Measurements from ENCODE around the gene GATAD2B. TPM values are rescaled to one million over a fixed set of nuclear protein-coding genes. Genes with fewer than 3 reads are reported as not detected.

The GATAD2B gene
- total and polyA plus RNA-seq, 2 of the 4 experiments (the other 2 are of a cell fraction), result 3.8 to 6.2 TPM

DNA sequence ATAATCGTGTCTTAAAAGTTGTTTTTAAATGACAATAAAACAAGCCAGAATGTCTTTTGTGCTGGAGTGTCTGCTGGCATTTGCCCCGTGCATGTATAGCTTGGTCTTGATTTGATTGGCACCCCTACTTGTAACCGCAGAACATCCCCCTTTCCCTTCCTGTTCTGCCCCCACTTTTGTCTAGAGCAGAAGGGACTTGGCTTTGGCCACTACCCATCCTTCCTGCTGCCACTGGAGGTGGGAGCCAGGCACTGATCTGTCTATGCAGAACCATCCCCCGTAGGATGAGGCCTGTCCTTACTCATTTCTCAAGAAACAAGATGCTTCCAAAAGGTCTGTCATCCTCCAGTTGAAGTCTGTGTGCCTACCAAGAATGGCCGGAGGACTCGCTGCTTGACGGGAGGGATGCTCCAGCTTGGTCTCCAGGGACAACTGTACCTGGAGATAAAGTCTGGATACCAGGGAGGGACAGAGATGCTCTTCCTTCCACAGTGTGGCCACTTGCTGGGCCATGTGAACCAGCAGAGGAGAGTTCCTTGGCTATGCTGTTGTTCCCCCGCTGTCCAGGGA is 148.7 kb downstream of the GATAD2B start:
- no peak overlapping the region for H2BK20ac ChIP-seq (ENCODE audit: low read depth, low read length)
- no peak overlapping the region for H3K27ac ChIP-seq (ENCODE audit: insufficient read depth, low read length)
- ATAC-seq (ENCODE audit: low read depth), result no peak
- TF ChIP-seq NFE2L2 (IDR thresholded peaks at IDR 0.05; ENCODE audit: low read depth, low read length) (no peak), CEBPB (IDR thresholded peaks at IDR 0.05; ENCODE audit: low read depth, low read length) (no peak), MXI1 (IDR thresholded peaks at IDR 0.05; ENCODE audit: borderline replicate concordance, low read depth, low read length) (no peak), SMC3 (IDR thresholded peaks at IDR 0.05; ENCODE audit: low read depth, low read length) (no peak), MAZ (IDR thresholded peaks at IDR 0.05; ENCODE audit: borderline replicate concordance, low read depth, low read length) (no peak), MAFK (IDR thresholded peaks at IDR 0.05; ENCODE audit: low read depth, low read length) (no peak), RCOR1 (IDR thresholded peaks at IDR 0.05; ENCODE audit: insufficient replicate concordance, low read length) (no peak), FOS (IDR thresholded peaks at IDR 0.05; ENCODE audit: low read depth, low read length) (no peak), BHLHE40 (IDR thresholded peaks at IDR 0.05; ENCODE audit: low read depth, low read length) (no peak), RAD21 (IDR thresholded peaks at IDR 0.05; ENCODE audit: low read length) (no peak), CHD1 (IDR thresholded peaks at IDR 0.05; ENCODE audit: low read depth, low read length) (no peak), POLR2A (IDR thresholded peaks at IDR 0.05; ENCODE audit: low read depth, low read length) (no peak), RFX5 (IDR thresholded peaks at IDR 0.05; ENCODE audit: low read depth, low read length) (no peak)
- TF ChIP-seq, protein P1, sequence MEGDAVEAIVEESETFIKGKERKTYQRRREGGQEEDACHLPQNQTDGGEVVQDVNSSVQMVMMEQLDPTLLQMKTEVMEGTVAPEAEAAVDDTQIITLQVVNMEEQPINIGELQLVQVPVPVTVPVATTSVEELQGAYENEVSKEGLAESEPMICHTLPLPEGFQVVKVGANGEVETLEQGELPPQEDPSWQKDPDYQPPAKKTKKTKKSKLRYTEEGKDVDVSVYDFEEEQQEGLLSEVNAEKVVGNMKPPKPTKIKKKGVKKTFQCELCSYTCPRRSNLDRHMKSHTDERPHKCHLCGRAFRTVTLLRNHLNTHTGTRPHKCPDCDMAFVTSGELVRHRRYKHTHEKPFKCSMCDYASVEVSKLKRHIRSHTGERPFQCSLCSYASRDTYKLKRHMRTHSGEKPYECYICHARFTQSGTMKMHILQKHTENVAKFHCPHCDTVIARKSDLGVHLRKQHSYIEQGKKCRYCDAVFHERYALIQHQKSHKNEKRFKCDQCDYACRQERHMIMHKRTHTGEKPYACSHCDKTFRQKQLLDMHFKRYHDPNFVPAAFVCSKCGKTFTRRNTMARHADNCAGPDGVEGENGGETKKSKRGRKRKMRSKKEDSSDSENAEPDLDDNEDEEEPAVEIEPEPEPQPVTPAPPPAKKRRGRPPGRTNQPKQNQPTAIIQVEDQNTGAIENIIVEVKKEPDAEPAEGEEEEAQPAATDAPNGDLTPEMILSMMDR (conservative IDR thresholded peaks at IDR 0.05; ENCODE audit: low read depth, low read length), result no peak
- TF ChIP-seq, protein P2, sequence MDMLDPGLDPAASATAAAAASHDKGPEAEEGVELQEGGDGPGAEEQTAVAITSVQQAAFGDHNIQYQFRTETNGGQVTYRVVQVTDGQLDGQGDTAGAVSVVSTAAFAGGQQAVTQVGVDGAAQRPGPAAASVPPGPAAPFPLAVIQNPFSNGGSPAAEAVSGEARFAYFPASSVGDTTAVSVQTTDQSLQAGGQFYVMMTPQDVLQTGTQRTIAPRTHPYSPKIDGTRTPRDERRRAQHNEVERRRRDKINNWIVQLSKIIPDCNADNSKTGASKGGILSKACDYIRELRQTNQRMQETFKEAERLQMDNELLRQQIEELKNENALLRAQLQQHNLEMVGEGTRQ (IDR thresholded peaks at IDR 0.05; ENCODE audit: low read depth, low read length), result no peak
- TF ChIP-seq, protein P3, sequence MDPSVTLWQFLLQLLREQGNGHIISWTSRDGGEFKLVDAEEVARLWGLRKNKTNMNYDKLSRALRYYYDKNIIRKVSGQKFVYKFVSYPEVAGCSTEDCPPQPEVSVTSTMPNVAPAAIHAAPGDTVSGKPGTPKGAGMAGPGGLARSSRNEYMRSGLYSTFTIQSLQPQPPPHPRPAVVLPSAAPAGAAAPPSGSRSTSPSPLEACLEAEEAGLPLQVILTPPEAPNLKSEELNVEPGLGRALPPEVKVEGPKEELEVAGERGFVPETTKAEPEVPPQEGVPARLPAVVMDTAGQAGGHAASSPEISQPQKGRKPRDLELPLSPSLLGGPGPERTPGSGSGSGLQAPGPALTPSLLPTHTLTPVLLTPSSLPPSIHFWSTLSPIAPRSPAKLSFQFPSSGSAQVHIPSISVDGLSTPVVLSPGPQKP (IDR thresholded peaks at IDR 0.05; ENCODE audit: borderline replicate concordance, low read depth, low read length), result no peak
- no peak overlapping the region for H3K14ac ChIP-seq (replicated peaks; ENCODE audit: low read depth, low read length)
- WGBS, 2 experiments (ENCODE audit: extremely low coverage in 2 of 2, insufficient read length in 1 of 2), result 94% methylated on average over 3 of the region's 8 CpGs; no CpG with 5 or more reads in 1 of the 2 experiments
- H3K23ac ChIP-seq (ENCODE audit: low read depth, low read length), result no peak overlapping the region
- no peak overlapping the region for H2BK120ac ChIP-seq (ENCODE audit: low read depth, low read length)
- peak overlapping the region; percentile 8 for H2AK9ac ChIP-seq (replicated peaks; ENCODE audit: low read depth, low read length, poor library complexity)
- no peak for DNase-seq
- H3K56ac ChIP-seq (ENCODE audit: extremely low read depth, insufficient read depth, low read length), result no peak overlapping the region
- H2BK15ac ChIP-seq (ENCODE audit: low read depth, low read length), result no peak overlapping the region
- no peak overlapping the region for H3K4me2 ChIP-seq (ENCODE audit: low read depth, low read length)
- no peaks in the 10 kb centered on the region for H3K9me3 ChIP-seq (ENCODE audit: control insufficient read depth, insufficient read depth, low read length)
- no peak overlapping the region for H3K18ac ChIP-seq (ENCODE audit: low read depth, low read length)
- peaks cover 4% of the 10 kb centered on the region; the same call in 1 of the 2 replicates for H3K4me1 ChIP-seq (ENCODE audit: control insufficient read depth, insufficient read depth, low read length)
- H4K5ac ChIP-seq (ENCODE audit: low read depth, low read length), result no peak overlapping the region
- H2AK5ac ChIP-seq (ENCODE audit: low read depth, low read length), result peak overlapping the region; percentile 1; the same call in 1 of the 2 replicates
- H3K36me3 ChIP-seq (ENCODE audit: control insufficient read depth, insufficient read depth, low read length), result peaks cover 45% of the 10 kb centered on the region
- POLR2A ChIA-PET (ENCODE audit: unreplicated experiment), result no interaction called here
- no peak overlapping the region for H4K8ac ChIP-seq (ENCODE audit: low read depth in 2 of 2, low read length in 2 of 2)
- no peaks in the 10 kb centered on the region for H4K20me1 ChIP-seq (ENCODE audit: insufficient read depth, low read length)
- H3K9me1 ChIP-seq (ENCODE audit: insufficient read depth, low read length), result no peaks in the 10 kb centered on the region; the same call in 1 of the 2 replicates
- no peaks in the 10 kb centered on the region for H3K27me3 ChIP-seq (ENCODE audit: control insufficient read depth, insufficient read depth, low read length)
- BruUV-seq (replicated peaks), result no TSS peak
- no peak overlapping the region for H3K9ac ChIP-seq (ENCODE audit: low read depth, low read length)
- H3K4me3 ChIP-seq (ENCODE audit: insufficient read depth, low read depth, low read length), result no peak overlapping the region
- dilution Hi-C loops (cut with HindIII; ENCODE audit: low sequenced_read_pairs, unreplicated experiment) (no loop called here), intact Hi-C loops (cut with micrococcal nuclease) (no loop called here), in situ Hi-C loops (cut with MboI; ENCODE audit: low sequenced_read_pairs) (no loop called here)
- H4K91ac ChIP-seq (ENCODE audit: insufficient read depth, low read depth, low read length), result no peak overlapping the region
- no peak overlapping the region for H2BK5ac ChIP-seq (ENCODE audit: low read depth, low read length, poor library complexity, severe bottlenecking)
- H3K4ac ChIP-seq (ENCODE audit: low read depth, low read length), result no peak overlapping the region
- CTCF ChIA-PET, result no interaction called here
- no peak overlapping the region for H2AFZ ChIP-seq (replicated peaks; ENCODE audit: low read length, poor library complexity)
- peaks cover 0 to 8% of the 10 kb centered on the region in 2 experiments; a peak in 2 of 4 replicates for H3K79me1 ChIP-seq (ENCODE audit: low read depth in 1 of 2, low read length in 2 of 2)
